HG03457 (cell line): ENCODE results near the gene ZBTB17.

Experiments used
- ATAC-seq: cut with Tn5 transposase; IDR thresholded peaks from one replicate; pipeline ENCODE4 v1.9.1; 2021; ENCODE audit warnings: moderate number of reproducible peaks; ENCODE audit not compliant: unreplicated experiment

ZBTB17 gene

GRCh38 chr1:15948091-15948591 is 27.8 kb downstream of the ZBTB17 start:
- no peak for ATAC-seq

- ATAC-seq: no peak
These were observed 28.4 kb downstream of the ZBTB17 start for GRCh38 chr1:15947382-15948090.

GRCh38 chr1:15946571-15947381 is 29.1 kb downstream of the ZBTB17 start:
- no peak for ATAC-seq

GRCh38 chr1:15945832-15946448 is 30.0 kb downstream of the ZBTB17 start:
- ATAC-seq: no peak

- no peak for ATAC-seq
These were observed 30.7 kb downstream of the ZBTB17 start for GRCh38 chr1:15945011-15945831.

GRCh38 chr1:15944308-15945010 is 31.4 kb downstream of the ZBTB17 start:
- no peak for ATAC-seq

- ATAC-seq: no peak
These were observed 32.0 kb downstream of the ZBTB17 start for GRCh38 chr1:15943992-15944307.

GRCh38 chr1:15943328-15943991 is 32.4 kb downstream of the ZBTB17 start:
- ATAC-seq: no peak

- no peak for ATAC-seq
These were observed 33.1 kb downstream of the ZBTB17 start for GRCh38 chr1:15942661-15943327.

GRCh38 chr1:15941899-15942660 is 33.8 kb downstream of the ZBTB17 start:
- no peak for ATAC-seq

- ATAC-seq: no peak
These were observed 34.7 kb downstream of the ZBTB17 start for GRCh38 chr1:15941044-15941840.

GRCh38 chr1:15940110-15941043 is 35.5 kb downstream of the ZBTB17 start:
- no peak for ATAC-seq

GRCh38 chr1:15939181-15940109 is 36.5 kb downstream of the ZBTB17 start:
- no peak for ATAC-seq

GRCh38 chr1:15938628-15939161 is 37.2 kb downstream of the ZBTB17 start:
- ATAC-seq: no peak

GRCh38 chr1:15937706-15938168 is 38.2 kb downstream of the ZBTB17 start:
- ATAC-seq: no peak
